K562 (cell line): ENCODE measurements around the gene ASB7. TPM values are rescaled to one million over a fixed set of nuclear protein-coding genes. Genes with fewer than 3 reads are reported as not detected.

Experiments
- ATF3 ChIP-seq, 2 experiments: fragments of 450-650 bp in 1 of 2; sonication (generic) in 1 of 2; formaldehyde crosslinking in 1 of 2; IDR thresholded peaks in 1 of 2; conservative IDR thresholded peaks in 1 of 2; 2 replicates each; pipeline versions ENCODE4 v1.6.1 to v1.8.1; 2016 to 2023; ENCODE audit warnings: mild to moderate bottlenecking in 2 of 2, moderate library complexity in 2 of 2, inconsistent platforms in 1 of 2, missing genetic modification reagents in 1 of 2
- BRF2 ChIP-seq: IDR thresholded peaks from 3 replicates; pipeline ENCODE4 v1.6.1; 2011; ENCODE audit warnings: borderline replicate concordance, mild to moderate bottlenecking; ENCODE audit not compliant: insufficient read length, insufficient read depth
- CHD1 ChIP-seq: fragments of 200-600 bp; sonication (generic); IDR thresholded peaks from one replicate; pipeline ENCODE4 v1.6.1; 2012; ENCODE audit warnings: mild to moderate bottlenecking, moderate library complexity, low read length, inconsistent platforms
- ELF2 ChIP-seq: fragments of 250-450 bp; sonication (Bioruptor Pico); IDR thresholded peaks from 2 replicates; pipeline ENCODE4 v1.5.0; 2021; ENCODE audit warnings: mild to moderate bottlenecking
- ELK3 ChIP-seq: fragments of 450-650 bp; formaldehyde crosslinking; IDR thresholded peaks from 2 replicates; pipeline ENCODE4 v1.4.0; 2020; ENCODE audit warnings: mild to moderate bottlenecking
- GABPB1 ChIP-seq: sonication (generic); formaldehyde crosslinking; IDR thresholded peaks from 2 replicates; pipeline ENCODE4 v1.8.0; 2022; ENCODE audit warnings: mild to moderate bottlenecking, missing genetic modification reagents
- HNRNPUL1 ChIP-seq: fragments of 200-400 bp; formaldehyde crosslinking; IDR thresholded peaks from 2 replicates; pipeline ENCODE4 v1.6.1; 2017; ENCODE audit warnings: low read length
- MECOM ChIP-seq: fragments of 250-450 bp; sonication (Bioruptor Pico); IDR thresholded peaks from 2 replicates; pipeline ENCODE4 v1.8.0; 2022; ENCODE audit warnings: inconsistent platforms
- MLLT1 ChIP-seq, 2 experiments: fragments of 450-650 bp; IDR thresholded peaks; 2 replicates each; pipeline ENCODE4 v1.6.1; 2016
- TCF3 ChIP-seq: sonication (generic); formaldehyde crosslinking; IDR thresholded peaks from 2 replicates; pipeline ENCODE4 v1.4.0; 2020; ENCODE audit warnings: mild to moderate bottlenecking, missing genetic modification reagents
- XRCC3 ChIP-seq: fragments of 450-650 bp; IDR thresholded peaks from 2 replicates; pipeline ENCODE4 v1.6.1; 2017; ENCODE audit warnings: mild to moderate bottlenecking, moderate library complexity
- ZBTB12 ChIP-seq: fragments of 250-450 bp; sonication (Bioruptor Pico); IDR thresholded peaks from 2 replicates; pipeline ENCODE4 v1.4.0; 2020
- ZC3H4 ChIP-seq: sonication (generic); formaldehyde crosslinking; IDR thresholded peaks from 2 replicates; pipeline ENCODE4 v1.9.0; 2021; ENCODE audit warnings: missing genetic modification reagents, borderline replicate concordance
- ZNF224 ChIP-seq: sonication (generic); formaldehyde crosslinking; IDR thresholded peaks from 2 replicates; pipeline ENCODE4 v1.8.0; 2022; ENCODE audit warnings: mild to moderate bottlenecking, missing genetic modification reagents
- ZNF277 ChIP-seq: fragments of 250-450 bp; sonication (Bioruptor Pico); IDR thresholded peaks from 2 replicates; pipeline ENCODE4 v1.8.0; 2022; ENCODE audit warnings: inconsistent platforms, mild to moderate bottlenecking, moderate library complexity, borderline replicate concordance
- ZNF586 ChIP-seq: fragments of 450-650 bp; formaldehyde crosslinking; conservative IDR thresholded peaks from 2 replicates; pipeline ENCODE4 v1.4.0; 2020; ENCODE audit warnings: mild to moderate bottlenecking, moderate library complexity
- polyA plus RNA-seq, 8 experiments: library from polyadenylated mRNA; depleted of rRNA in 4 of 8; stranded (reverse) in 5 of 8; unstranded in 3 of 8; fragments of >200 nt; fragmentation: Nextera tagmentation in 2 of 8; fragmentation: Illumina TruSeq in 1 of 8; extraction: Ambion mirVana in 2 of 8; extraction: Trizol in 1 of 8; gene quantifications; 2 replicates each; pipeline versions ENCODE4 v1.2.1 to v1.2.3, GENCODE V29; 2011 to 2014; ENCODE audit warnings: inconsistent platforms in 1 of 8, missing spikeins in 1 of 8
- total RNA-seq, 7 experiments: library from RNA; depleted of rRNA in 6 of 7; stranded (reverse); fragments of >200 nt in 6 of 7; fragmentation: Illumina TruSeq in 2 of 7; extraction: Trizol in 2 of 7; gene quantifications; 2 replicates each; pipeline versions ENCODE4 v1.2.1 to v1.2.3, GENCODE V29; 2011 to 2021; ENCODE audit warnings: low replicate concordance in 1 of 7

Gene ASB7
- total and polyA plus RNA-seq, 9 of the 15 experiments (the other 6 are each of a cell fraction or from before 2014, with no cell fraction given), result 1.8 to 10.1 (median 6.8) TPM

- no peak for TF ChIP-seq ZNF586 (CRISPR knock-in tag)
- no peak for TF ChIP-seq ELK3
- TF ChIP-seq BRF2, result no peak
- no peak for TF ChIP-seq CHD1
- no peak for TF ChIP-seq ELF2
- no peak for TF ChIP-seq MECOM
- peak in 1 of 2 experiments; percentile 64; a peak in 1 of 4 replicates for TF ChIP-seq MLLT1 (IDR thresholded peaks at IDR 0.05)
- TF ChIP-seq ZNF277, result no peak
- no peak for TF ChIP-seq ZBTB12 (CRISPR knock-in tag)
- no peak for TF ChIP-seq XRCC3
- no peak for TF ChIP-seq GABPB1
- TF ChIP-seq TCF3 (CRISPR knock-in tag), result peak; percentile 46; the same call in 1 of the 2 replicates
- TF ChIP-seq ATF3 (IDR thresholded peaks at IDR 0.05), result peak; percentile 75; the same call in 1 of the 2 replicates
- TF ChIP-seq ATF3 (CRISPR knock-in tag; conservative IDR thresholded peaks at IDR 0.05), result no peak
- TF ChIP-seq HNRNPUL1, result no peak
- TF ChIP-seq ZNF224 (CRISPR knock-in tag), result no peak
- TF ChIP-seq ZC3H4 (CRISPR knock-in tag), result no peak
Measured at GRCh38 chr15:100596792-100597191, 5.6 kb upstream of the ASB7 start (continued).
